Body of pancreas (tissue), 4 donors: Measurements from ENCODE around the gene PDE3A. TPM values are rescaled to one million over a fixed set of nuclear protein-coding genes. Genes with fewer than 3 reads are reported as not detected.

Experiments
- ATAC-seq: fragments of 150-250 bp; one replicate; pipeline ENCODE4 v1.9.1; 2016
- DNase-seq, 4 donors: peaks; one replicate each; pipeline ENCODE4 v3.0.0-alpha.2; 2019
- H3K27ac ChIP-seq, 4 donors: fragments of 200-600 bp; sonication (generic); 1 replicate in 3 of 4; 2 replicates in 1 of 4; pipeline versions ENCODE4 v1.5.1 to v1.6.1; 2016 to 2019; ENCODE audit warnings: mild to moderate bottlenecking in 1 of 4, mixed read lengths in 1 of 4, moderate library complexity in 1 of 4
- H3K27me3 ChIP-seq, 2 donors: fragments of 200-600 bp; sonication (generic); one replicate each; pipeline ENCODE4 v1.6.0; 2016; ENCODE audit warnings: mild to moderate bottlenecking in 1 of 2
- H3K36me3 ChIP-seq, 2 donors: fragments of 200-600 bp; sonication (generic); replicated peaks in 1 of 2; 2 replicates each; pipeline ENCODE4 v1.5.1; 2016; ENCODE audit warnings: low read depth in 2 of 2; ENCODE audit not compliant: insufficient read depth in 1 of 2
- H3K4me1 ChIP-seq: fragments of 200-600 bp; sonication (generic); one replicate; pipeline ENCODE4 v1.6.0; 2016
- H3K4me3 ChIP-seq, 2 donors: fragments of 200-600 bp; sonication (generic); 1 replicate in 1 of 2; 2 replicates in 1 of 2; pipeline ENCODE4 v1.5.1; 2016 to 2019
- H3K9me3 ChIP-seq, 3 donors: fragments of 200-600 bp; sonication (generic); 1 replicate in 2 of 3; 2 replicates in 1 of 3; pipeline ENCODE4 v1.5.1; 2016
- POLR2A ChIP-seq, 3 donors: fragments of 450-650 bp; IDR thresholded peaks; one replicate each; pipeline ENCODE4 v1.6.1; 2016; ENCODE audit warnings: antibody characterized with exemption in 3 of 3, mild to moderate bottlenecking in 2 of 3
- WGBS, 2 donors: methylation state at CpG; one replicate each; pipeline ENCODE4 v1.1.5; 2017; 5-methylcytosine and 5-hydroxymethylcytosine counted together
- intact Hi-C: fragments of 100-400 bp; cut with DNase I; formaldehyde crosslinking; loops from one replicate; pipeline ENCODE4 v1.15.1; 2023
- total RNA-seq, 2 donors: library from RNA; depleted of rRNA; stranded (reverse); fragments of >200 nt; gene quantifications; one replicate each; pipeline ENCODE4 v1.1.0, GENCODE V29; 2016
- TF ChIP-seq, protein P1 (sequence below), 7 experiments: fragments of 450-650 bp in 4 of 7; fragments of 200-600 bp in 3 of 7; sonication (generic) in 3 of 7; IDR thresholded peaks; one replicate each; pipeline ENCODE4 v1.5.1; 2016 to 2019; ENCODE audit warnings: antibody characterized with exemption in 7 of 7

PDE3A gene
- total RNA-seq, 2 donors from 2014 or later: 20.5 to 28.3 TPM

DNA sequence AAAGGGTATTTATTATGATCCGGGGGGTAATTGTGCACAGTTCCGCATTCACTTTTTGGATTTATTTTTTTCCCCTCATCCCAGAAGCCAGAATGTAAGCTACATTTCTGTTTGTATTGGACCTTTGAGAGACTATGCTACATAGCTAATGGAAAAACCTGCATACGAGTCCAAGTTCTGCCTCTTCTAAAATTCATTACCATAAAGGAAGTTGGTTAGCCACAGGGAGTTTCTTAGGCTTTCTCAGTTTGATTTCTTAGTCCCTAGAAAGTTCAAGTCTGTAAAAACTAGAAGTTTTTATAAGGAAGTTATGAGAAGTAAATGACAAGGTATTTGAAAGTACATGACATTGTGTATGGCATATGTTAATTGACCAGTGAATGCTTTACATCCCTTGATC lies 138.7 kb downstream of the PDE3A start:
- TF ChIP-seq, protein P1, sequence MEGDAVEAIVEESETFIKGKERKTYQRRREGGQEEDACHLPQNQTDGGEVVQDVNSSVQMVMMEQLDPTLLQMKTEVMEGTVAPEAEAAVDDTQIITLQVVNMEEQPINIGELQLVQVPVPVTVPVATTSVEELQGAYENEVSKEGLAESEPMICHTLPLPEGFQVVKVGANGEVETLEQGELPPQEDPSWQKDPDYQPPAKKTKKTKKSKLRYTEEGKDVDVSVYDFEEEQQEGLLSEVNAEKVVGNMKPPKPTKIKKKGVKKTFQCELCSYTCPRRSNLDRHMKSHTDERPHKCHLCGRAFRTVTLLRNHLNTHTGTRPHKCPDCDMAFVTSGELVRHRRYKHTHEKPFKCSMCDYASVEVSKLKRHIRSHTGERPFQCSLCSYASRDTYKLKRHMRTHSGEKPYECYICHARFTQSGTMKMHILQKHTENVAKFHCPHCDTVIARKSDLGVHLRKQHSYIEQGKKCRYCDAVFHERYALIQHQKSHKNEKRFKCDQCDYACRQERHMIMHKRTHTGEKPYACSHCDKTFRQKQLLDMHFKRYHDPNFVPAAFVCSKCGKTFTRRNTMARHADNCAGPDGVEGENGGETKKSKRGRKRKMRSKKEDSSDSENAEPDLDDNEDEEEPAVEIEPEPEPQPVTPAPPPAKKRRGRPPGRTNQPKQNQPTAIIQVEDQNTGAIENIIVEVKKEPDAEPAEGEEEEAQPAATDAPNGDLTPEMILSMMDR (IDR thresholded peaks at IDR 0.05): no peak
- no peak for TF ChIP-seq POLR2A (IDR thresholded peaks at IDR 0.05)
- H3K4me3 ChIP-seq: no peak overlapping the region
- ATAC-seq (no peak), DNase-seq (no peak)
- no peaks in the 10 kb centered on the region for H3K9me3 ChIP-seq
- WGBS, 2 donors: 82 to 85% methylated on average over 3 of the region's 3 CpGs
- H3K27me3 ChIP-seq: no peaks in the 10 kb centered on the region
- H3K4me1 ChIP-seq: no peaks in the 10 kb centered on the region
- no peak overlapping the region for H3K27ac ChIP-seq
- intact Hi-C loops: no loop called here
- no peaks in the 10 kb centered on the region for H3K36me3 ChIP-seq

DNA sequence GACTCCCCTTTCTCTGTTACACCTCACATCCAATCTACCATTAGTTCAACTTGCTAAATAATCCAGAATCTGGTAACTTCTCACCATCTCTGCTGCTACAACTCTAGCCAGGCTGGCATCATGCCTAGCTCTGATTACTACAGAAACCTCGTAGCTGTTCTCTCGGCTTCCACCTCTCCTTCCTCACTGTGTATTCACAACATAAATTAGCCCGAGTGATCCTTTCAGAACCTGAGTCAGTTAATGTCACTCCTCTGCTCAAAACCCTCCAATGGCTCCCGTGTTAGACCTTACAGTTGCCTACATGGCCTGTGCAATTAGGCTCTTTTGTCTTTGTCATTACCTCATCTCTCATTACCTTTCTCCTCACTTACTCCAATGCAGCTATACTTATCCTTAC lies 139.4 kb downstream of the PDE3A start:
- Histone ChIP-seq H3K36me3 (no peaks in the 10 kb centered on the region), H3K27ac (no peak overlapping the region), H3K9me3 (no peaks in the 10 kb centered on the region), H3K4me3 (no peak overlapping the region), H3K4me1 (no peaks in the 10 kb centered on the region), H3K27me3 (no peaks in the 10 kb centered on the region)
- intact Hi-C loops: no loop called here
- DNase-seq: no peak
- TF ChIP-seq, protein P1 (IDR thresholded peaks at IDR 0.05): no peak
- TF ChIP-seq POLR2A (IDR thresholded peaks at IDR 0.05): no peak
- ATAC-seq: no peak
- 60 to 69% methylated on average over 4 of the region's 4 CpGs for WGBS, 2 donors

DNA sequence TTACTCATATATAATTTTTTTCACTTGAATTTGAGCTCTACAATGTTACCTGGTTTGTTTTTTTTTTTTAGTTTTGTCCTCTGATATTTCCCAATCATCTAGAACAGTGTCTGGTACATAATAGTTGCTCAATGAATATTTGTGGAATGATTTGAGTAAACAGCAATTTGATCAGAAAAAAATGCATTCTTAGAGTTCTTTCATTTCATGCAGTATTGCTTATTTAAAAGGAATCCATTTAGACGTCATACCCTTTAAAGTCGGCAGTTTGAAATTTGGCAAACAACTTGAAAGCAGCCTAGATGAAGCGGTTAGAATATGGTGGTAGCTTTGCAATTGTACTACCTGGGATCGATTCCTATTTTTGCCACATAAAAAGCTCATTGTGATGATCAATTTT lies 140.0 kb downstream of the PDE3A start:
- WGBS, 2 donors: 64 to 66% methylated on average over 4 of the region's 4 CpGs
- Histone ChIP-seq H3K4me3 (no peak overlapping the region), H3K27ac (no peak overlapping the region), H3K27me3 (no peaks in the 10 kb centered on the region), H3K9me3 (no peaks in the 10 kb centered on the region), H3K4me1 (no peaks in the 10 kb centered on the region), H3K36me3 (no peaks in the 10 kb centered on the region)
- DNase-seq (no peak), ATAC-seq (no peak)
- TF ChIP-seq POLR2A (IDR thresholded peaks at IDR 0.05): no peak
- TF ChIP-seq, protein P1 (IDR thresholded peaks at IDR 0.05): no peak
- intact Hi-C loops: no loop called here

DNA sequence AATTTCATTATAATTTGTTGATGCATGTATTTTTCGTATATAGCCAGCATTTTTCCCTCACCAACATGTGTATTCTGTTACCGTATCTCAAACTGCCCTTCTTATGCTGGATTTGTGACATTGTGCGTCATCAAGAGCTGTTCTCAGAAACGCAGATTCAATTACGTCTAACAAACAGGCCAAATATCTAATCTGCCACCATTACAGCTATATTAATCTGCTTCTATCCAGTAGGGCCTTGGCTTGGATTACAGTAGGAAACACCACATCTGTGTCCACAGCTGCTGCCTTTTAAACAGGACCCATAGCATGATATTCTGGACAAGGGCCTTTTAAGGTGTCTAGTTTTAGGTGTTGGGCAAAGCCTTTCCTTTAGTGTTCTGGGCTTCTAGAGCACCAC lies 140.6 kb downstream of the PDE3A start:
- Histone ChIP-seq H3K9me3 (no peaks in the 10 kb centered on the region), H3K36me3 (no peaks in the 10 kb centered on the region), H3K4me1 (no peaks in the 10 kb centered on the region), H3K27me3 (no peaks in the 10 kb centered on the region), H3K4me3 (no peak overlapping the region), H3K27ac (no peak overlapping the region)
- intact Hi-C loops: no loop called here
- 65 to 76% methylated on average over 5 of the region's 5 CpGs for WGBS, 2 donors
- ATAC-seq (no peak), DNase-seq (no peak)
- TF ChIP-seq POLR2A (IDR thresholded peaks at IDR 0.05): no peak
- TF ChIP-seq, protein P1 (IDR thresholded peaks at IDR 0.05): no peak

DNA sequence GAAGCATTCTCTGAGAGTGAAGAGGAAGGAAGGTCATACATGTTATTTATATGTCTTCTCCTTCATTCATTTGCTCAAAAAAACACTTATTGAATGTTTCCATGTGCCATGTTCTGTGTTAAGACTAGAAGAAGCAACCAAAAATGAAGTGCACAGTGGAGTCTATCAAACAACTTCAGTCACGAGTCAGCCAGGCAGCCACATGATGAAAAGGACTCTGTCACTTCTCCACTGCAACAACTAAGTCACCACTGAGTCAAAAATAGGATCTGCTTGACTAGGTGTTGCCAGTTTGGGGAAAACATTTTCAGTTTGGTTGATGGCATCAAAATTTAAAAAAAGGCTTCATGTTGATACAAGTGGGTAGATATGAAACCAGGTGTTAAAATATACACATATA lies 142.5 kb downstream of the PDE3A start:
- intact Hi-C loops: no loop called here
- no peaks in the 10 kb centered on the region for H3K36me3 ChIP-seq
- TF ChIP-seq, protein P1 (IDR thresholded peaks at IDR 0.05): no peak
- no peak for TF ChIP-seq POLR2A (IDR thresholded peaks at IDR 0.05)
- DNase-seq: no peak
- H3K9me3 ChIP-seq: no peaks in the 10 kb centered on the region
- H3K27me3 ChIP-seq: no peaks in the 10 kb centered on the region
- 80 to 82% methylated on average over 1 of the region's 1 CpG for WGBS, 2 donors
- H3K4me3 ChIP-seq: no peak overlapping the region
- no peak for ATAC-seq
- no peak overlapping the region for H3K27ac ChIP-seq
- H3K4me1 ChIP-seq: no peaks in the 10 kb centered on the region
